Hematopoietic multipotent progenitor cell treated with erythropoietin and hydrocortisone succinate and interleukin-3 and kit ligand, for 17 days (in vitro differentiated cells): ENCODE measurements around the gene PKDREJ.
"Not testable (repeated sequence)": the region's sequence is repeated elsewhere in the genome, so short reads cannot be mapped to it uniquely, and the experiment has no call there.

ENCODE experiments used
- DNase-seq: peaks from one replicate; pipeline ENCODE4 v3.0.0-alpha.2; 2015; ENCODE audit warnings: low spot score

The PKDREJ gene

DNA sequence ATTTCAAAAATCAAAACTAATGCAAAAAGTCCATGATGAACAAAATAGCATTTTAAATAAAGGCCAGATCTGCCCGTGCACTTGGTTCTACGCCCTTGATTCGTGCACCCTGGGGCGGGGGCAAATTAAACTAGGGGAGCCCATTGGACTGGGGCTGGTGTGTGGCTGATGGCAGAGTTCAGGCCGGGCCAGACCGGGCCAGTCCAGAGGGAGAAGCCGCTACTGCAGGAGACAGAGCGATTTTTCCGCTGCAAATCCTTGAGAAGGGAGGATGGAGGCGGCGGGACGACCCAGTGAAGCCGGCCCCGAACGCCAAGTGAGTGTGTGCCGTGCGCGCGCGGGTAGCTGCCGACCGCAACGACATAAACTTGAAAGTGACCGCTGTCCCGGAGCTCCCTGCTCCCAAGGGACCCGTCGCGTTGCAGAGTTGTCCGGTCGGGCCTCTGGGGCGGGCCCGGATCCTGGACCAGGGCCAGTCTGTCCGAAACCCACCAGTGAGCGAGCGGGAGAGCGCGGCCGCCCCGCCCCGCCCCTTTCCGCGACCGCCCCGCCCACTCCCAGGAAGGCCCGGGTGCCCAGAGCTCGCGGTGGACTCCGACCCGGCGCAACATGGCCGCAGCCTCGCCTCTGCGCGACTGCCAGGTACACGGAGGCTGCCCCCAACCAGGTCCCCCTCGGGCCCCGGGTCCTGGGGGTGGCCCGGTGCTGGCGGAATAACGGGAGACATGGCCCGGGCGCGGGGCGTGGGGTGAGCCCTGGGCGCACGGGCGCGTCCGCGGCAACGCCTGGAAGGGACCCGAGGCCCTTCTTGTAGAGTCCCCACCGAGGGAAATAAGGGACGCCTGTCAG lies 4.5 kb upstream of the PKDREJ start, which contains the start of gene TTC38:
Gene TTC38, plus strand, starts transcription at position 578 of the 849 bp plus-strand sequence. Its CDS starts 32 bp downstream, at position 610.
- DNase-seq = peak; percentile 63

DNA sequence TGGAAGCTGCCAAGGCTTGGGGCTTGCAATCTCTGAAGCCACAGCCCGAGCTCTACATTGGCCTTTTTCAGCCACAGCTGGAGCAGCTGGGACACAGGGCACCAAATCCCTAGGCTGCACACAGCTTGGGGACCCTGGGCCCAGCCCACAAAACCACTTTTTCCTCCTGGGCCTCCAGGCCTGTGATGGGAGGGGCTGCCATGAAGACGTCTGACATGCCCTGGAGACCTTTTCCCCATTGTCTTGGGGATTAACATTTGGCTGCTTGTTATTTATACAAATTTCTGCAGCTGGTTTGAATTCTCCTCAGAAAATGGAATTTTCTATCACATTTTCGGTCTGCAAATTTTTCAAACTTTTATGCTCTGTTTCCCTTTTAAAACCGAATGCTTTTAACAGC lies 2.5 kb upstream of the PKDREJ start:
- not testable (repeated sequence) for DNase-seq

DNA sequence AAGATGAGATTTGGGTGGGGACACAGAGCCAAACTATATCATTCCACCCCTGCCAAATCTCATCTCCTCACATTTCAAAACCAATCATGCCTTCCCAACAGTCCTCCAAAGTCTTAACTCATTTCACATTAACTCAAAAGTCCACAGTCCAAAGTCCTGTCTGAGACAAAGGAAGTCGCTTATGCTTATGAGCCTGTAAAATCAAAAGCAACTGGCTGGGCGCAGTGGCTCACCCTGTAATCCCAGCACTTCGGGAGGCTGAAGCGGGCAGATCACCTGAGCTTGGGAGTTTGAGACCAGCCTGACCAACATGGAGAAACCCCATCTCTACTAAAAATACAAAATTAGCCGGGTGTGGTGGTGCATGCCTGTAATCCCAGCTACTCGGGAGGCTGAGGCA lies 1.4 kb upstream of the PKDREJ start:
- DNase-seq = not testable (repeated sequence)

DNA sequence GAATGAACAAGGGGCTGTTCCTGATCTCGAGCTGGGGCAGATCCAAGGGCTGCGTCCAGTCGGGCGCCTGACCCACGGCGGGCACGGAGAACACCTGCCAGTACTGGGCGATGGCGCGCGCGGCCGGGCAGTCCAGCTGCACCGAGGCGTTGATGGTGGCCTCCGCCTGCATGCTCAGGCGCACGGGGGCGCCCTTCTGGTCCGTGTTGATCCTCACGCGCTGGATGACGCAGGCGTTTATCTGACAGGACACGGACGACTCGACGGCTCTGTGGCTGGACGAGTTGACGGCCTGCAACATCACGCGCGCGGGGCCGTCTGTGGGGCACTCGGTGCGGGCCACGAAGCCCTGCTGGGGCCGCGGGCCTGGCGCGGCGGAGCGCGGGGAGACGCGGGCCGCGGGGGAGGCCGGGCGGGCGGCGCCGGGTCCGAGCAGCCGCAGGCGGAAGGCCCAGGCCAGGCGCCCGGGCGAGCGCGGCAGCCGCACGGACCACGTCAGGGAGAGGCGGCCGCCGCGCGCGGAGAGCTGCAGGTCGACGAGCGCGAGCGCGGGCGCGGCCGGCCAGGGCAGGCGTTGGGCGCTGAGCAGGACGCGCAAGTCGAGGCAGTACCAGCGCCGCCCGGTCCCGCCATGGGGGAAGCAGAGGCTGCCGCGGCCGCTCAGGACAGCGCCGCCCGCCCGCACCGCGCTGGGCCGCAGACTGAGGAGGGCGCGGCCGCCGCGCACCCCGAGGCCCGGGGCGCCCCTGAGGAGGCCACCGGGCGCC lies 511 bp downstream of the PKDREJ start:
- DNase-seq = peak; percentile 54

DNA sequence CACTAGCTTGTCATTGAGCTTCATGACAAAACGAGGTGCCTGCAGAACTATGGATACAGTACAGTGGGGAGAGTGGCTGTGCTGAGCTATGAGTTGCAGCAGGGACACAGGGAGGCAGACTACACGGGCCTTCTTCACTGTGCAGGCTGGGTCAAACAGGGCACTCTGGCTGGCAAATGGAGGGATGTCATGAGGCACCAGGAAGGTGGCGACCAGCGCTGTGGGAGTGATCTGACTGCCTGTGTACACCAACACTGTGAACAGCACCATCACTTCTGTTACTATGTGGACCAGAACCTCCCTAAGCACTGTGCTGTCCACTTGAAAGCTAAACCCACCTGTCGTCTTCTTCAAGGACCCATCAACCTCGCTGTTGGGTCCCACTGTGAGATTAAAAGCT lies 3.1 kb downstream of the PKDREJ start:
- DNase-seq = no peak

DNA sequence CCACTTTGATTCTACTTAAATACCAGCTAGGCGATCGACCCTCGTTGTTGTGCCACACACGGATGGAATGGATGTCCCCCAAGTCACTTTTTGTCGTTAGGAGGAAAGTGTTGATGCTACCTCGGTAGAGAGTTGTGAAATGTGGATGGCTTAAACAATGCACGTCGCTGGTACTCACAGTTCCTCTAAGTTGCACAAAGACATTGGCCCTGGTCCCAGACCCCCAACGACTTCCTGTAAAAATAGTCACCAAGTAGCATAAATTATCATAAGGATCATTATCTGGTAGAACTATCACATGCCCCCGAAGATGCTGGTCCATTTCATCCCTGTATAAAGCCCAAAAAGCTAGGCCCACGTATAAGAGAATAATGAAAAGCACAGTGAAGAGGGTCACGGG lies 3.8 kb downstream of the PKDREJ start:
- DNase-seq = no peak

DNA sequence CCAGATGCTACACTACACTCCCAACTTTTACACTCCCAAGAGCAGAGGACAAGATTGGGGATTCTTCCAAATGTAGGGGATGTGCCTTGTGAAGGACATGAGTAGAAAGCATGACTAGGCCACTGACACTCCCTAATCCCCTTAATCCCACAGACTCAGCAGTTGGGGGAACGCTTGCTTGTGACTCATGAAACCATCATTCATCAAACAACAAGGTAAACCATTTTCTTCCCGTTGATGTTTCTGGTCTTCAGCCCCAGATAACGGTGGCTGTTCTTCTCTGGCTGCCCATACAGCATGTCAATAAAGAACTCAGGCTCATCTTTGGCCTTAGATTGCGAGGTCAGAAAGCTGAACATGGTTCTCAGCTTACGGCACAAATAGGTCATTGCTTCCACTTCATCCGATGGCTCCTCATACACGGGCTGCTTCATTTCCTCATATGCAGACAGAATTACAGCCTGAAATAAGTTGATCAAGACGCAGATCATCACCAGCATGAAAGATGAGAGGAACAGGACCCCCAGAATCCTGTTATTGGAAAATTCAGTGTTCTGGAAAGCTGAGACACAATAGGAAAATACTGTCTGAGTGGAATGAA lies 6.7 kb downstream of the PKDREJ start:
- DNase-seq = no peak

DNA sequence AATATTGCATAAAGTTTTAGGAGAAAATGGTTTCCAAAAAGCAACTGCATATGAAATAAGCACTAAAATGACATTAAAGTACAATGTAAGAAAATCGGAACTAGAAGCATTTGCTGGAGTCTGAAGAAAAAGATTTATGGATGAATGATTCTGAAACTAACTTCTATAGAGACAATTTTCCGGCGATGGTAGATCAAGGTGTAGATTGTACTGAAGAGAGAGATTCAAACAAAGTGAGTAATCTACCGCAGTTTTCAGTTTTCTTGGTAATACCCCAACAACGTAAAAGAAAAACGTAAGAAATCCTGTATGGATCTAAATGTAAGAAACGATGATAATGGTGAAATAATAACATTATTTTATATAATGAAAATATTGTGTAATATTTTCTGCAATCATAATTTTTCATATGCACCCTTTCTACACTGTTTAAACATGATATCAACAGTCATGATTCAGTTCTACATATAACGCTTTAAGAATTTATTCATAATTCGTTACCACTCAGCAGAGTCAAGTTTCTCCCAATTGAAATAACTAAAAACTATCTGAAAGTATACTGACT lies 11.2 kb downstream of the PKDREJ start:
- no peak for DNase-seq

DNA sequence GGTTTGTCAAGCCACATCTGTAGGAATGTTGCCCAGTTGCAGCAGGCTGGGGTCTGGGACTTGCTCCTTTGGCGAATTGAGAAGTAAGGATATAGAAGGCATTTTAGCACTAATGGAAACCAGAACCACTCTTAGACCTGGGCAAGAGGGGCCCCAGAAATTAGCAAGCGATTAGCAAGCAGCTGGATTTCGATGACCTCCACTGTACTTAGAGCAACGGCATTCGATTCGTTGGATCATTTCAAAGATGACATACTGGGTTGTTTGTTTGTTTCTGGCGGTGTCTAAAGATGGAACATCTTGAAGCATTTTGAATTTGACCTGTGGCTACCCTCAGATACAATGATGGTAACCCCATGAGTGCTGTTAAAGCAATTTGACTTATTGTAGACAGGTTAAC lies 11.9 kb downstream of the PKDREJ start:
- no peak for DNase-seq

DNA sequence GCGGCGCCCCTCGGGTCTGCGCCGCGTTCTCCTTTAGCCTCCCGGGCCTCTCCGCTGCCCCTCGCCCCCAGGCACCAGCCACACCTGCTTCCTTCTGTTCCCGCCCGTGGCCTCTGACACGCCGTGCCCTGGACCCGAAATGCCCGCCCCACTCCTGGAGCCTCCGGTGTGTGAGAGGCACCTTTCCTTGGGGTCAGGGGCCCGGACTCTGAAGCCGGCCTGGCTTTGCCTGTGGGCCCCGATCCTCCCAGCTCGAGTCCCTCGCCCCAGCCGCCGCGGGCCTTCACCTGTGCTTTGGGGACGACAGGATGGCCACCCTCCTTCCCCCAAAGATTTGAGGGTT lies 12.4 kb downstream of the PKDREJ start:
- DNase-seq = no peak

DNA sequence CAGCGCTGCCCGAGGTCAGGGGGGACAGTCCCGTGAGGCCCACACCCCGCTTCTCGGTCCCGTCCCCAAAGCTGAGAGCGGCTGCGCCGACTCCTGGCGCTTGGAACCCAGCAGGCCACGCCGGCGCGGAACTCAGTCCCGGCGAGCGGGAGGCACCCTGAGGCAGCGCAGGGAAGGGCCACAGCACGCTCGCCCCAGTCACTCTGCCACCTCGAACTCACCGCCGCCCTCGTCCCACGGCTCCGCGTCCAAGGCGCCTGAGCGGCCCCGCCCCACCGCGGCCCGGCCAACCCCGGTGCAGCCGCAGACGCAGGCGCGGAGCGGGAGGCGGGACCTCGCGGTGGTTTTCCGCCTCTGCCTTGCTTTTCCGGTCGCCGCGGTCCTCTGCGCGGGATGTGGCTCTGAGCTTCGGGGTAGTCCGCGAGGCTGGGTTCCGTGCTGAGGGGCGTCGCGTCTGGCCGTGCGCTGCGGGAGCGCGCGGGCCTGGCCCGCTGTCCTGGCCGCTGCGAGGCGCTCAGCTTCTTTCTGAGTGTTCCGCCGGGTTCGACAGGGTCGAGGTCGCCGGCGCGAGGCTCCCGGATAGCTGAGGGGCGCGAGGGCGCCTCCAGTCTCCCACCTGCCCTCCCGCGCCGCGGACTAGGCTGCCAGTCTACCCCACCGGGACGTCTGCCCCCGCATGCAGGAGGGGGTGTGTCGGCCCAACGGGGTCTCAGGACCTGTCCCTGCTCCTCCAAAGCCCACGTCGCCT lies 12.9 kb downstream of the PKDREJ start, which contains the start of gene CDPF1:
Gene CDPF1, minus strand, starts transcription at position 259 of the 748 bp plus-strand sequence. CDS start 2,009 bp downstream, outside the sequence.
- peak; percentile 87 for DNase-seq

DNA sequence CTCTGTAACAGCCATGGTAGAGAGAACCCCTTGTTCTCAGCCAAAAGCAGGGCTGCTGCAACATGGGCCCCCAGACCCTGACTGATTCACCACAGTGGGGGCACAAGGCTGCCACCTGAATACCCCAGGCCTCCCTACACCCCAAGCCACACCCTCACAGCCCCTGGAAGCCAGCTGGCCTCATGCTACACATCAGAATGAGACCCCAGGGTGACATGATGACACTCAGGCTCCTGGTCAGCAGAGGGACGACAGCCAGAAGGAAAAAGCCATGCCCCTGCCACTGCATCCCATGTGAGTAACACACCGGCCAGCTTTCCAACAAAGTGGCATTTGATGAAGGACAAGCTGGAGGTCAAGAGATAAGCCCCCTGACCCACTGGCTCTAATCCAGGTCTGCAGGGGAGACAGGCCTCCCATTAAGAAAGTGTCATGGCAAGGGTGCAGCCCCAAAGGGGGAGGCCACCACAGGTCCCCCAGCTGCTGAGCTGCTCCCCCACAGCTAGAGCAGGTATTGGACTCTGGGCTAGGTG lies 15.6 kb downstream of the PKDREJ start:
- no peak for DNase-seq

DNA sequence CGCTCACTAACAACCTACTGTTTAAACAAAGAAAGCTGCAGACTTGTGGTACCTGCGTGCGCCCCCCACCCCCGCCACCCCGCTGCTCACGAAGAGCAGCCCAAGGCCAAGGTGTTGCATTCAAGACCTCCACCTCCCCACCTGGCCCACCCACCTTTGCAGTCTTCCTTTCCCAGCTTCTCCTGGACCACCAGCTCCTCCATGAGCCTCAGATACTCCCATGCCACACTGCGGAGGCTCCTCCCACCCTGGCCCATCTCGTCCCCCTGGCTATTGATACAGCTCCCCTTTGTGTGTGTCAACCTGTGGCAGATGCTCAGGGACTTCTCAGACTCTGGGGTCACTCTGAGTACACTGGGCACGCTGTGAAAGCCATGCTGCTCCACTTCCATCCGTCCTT lies 17.0 kb downstream of the PKDREJ start:
- DNase-seq = no peak

DNA sequence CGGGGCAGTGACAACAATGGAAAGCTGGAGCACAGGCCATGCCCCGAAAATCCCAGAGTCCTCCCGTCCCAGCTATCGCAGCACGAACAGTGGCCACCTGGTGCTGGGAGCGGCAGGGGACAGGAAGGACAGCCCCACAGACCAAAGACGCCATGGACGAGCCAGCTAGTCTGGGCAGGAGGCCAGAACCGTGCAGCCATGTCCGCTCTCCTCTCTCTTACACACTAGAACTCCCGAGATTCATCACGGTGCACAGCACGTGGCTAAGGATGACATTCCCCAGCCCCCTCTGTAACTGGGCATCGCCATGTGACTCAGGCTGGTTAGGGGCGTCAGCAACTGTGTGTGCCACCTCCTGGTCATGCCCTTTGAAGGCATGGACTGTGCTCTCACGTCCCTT lies 17.6 kb downstream of the PKDREJ start:
- no peak for DNase-seq

DNA sequence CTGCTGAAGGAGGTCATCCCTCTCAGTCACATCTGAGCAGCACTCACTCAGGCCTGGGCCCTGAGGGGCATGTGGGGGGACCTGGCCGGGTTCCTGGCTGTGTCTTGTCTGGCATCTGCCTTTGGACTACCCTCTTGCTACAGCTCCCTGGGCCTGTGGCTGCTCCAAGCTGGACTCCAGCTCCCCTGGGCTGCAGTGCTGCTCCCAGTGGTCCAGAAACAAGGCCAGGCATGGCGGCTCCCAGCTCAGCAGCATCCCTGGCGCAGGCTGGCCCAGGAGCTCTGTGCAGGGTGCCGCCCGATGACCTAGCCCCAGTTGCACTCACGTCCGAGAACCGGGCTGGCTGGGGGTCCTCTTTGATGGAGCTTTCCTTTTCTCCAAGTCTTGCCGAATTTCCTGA lies 18.4 kb downstream of the PKDREJ start:
- no peak for DNase-seq

DNA sequence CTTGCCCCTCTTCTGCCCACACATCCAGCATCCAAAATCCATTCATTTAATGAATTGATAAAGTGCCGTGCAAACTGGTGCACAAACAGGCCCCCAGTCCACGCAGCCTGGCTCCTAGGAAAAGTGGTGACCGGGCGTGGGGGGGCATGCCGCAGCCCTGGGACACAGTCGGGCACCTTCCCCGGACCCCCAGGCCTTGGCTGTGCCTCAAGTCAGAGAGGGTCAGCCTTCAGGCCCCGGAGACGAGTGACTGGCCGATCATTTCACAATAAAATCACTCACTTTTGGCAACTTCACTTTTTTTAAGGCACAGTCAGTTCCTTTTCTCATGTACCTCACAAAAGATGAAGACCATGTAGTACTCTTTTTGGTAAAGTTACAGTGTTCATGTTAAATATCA lies 21.1 kb downstream of the PKDREJ start:
- no peak for DNase-seq

DNA sequence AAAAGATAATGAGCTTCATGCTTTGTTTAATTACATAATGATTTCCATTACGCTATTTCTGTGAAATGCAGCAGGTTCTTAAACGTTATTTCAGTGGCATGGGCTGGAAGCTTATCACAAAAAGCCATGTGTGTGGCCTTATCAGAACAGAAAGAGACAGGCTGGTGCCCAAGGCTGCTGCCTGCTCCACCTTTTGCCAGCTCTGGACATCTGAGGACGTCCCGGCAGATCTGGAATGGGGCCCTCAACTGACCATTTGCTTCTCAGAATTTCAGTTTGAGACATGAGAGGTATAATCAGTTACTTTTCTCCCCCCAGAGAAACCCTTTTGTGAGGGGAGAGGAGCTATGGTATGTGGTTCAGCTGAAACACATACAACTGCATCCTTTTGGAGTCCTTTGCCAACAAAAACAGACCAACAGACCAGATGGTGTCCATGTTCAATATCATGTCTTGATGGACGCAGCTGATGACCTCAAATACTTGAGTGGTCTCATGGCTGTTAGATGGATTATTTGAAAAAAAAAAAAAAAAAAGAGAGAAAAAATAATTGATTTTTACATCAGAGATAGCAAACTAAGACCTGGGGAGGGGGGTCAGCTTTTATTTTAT lies 21.6 kb downstream of the PKDREJ start:
- DNase-seq = peak; percentile 84

DNA sequence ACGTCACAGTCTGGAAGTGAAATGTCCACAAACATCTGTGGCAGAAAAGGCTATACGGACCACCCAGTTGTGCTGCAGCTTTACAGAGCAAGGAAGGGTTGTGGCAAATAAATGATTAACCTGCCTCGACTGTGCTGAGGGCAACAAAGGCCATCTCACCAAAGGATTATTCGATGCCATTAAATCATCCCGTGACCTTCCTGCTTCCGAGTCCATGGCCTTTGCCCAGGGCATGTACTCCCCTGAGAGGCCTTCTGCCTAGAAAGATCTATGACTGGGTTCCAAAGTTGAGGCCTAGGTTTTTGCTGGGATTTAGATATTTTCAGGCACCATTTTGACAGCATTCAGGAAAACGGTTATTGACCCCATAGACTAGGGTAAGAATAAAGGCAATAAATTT lies 22.2 kb downstream of the PKDREJ start:
- DNase-seq = no peak

DNA sequence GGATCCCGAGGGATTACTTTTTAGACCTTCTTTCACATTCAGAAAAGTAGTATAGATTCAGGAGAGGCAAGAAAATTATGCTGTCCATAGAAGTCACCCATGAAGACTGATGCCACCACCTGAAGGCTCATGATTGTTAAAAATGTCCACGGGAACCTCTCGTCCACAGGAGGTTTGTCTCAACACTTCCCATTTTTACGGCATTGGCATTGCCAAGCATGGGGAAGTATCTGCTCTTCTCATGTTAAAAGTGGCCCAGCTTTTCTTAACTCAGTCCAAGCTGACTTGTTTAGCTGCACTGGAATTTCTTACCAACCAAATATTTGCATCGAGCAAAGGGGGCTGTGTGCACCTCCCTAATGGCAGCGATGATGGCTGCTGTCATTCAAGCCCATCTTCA lies 22.6 kb downstream of the PKDREJ start:
- DNase-seq = no peak

DNA sequence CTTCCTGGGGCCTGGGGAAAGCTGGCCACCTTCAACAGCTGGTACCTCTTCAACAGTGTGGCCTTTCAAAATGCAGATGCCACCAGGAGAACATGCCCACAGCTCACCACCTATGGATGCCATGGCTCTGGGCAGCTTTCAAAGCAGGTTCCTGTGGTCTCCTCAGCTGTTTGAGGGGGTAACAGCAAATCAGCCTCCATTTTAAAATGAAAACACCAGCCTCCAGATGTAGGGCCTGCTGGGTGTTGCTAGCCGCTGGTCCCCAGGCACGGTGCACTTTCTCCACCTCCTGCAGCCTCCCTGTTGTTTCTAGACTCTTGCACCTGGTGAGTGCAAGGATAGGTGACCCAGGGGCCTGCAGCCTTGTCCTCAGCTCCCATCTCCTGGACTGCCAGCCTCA lies 23.1 kb downstream of the PKDREJ start:
- DNase-seq = no peak
